Osteoblast (primary cell): Measurements from ENCODE around the gene REXO5. TPM values are rescaled to one million over a fixed set of nuclear protein-coding genes. Genes with fewer than 3 reads are reported as not detected.

Experiments used
- DNase-seq: peaks from one replicate; pipeline ENCODE4 v3.0.0; 2011; ENCODE audit warnings: low spot score, mixed read lengths; ENCODE audit not compliant: insufficient read length; ENCODE audit errors: missing footprints
- H2AFZ ChIP-seq: 2 replicates; pipeline ENCODE4 v1.6.0; 2011; ENCODE audit warnings: mild to moderate bottlenecking, low read length
- H3K27ac ChIP-seq: 2 replicates; pipeline ENCODE4 v1.5.1; 2011; ENCODE audit warnings: mild to moderate bottlenecking, low read depth, low read length, moderate library complexity
- H3K27me3 ChIP-seq: 2 replicates; pipeline ENCODE4 v1.6.0; 2012; ENCODE audit warnings: mild to moderate bottlenecking, control low read depth, inconsistent platforms, low read length, moderate library complexity; ENCODE audit not compliant: insufficient read depth
- H3K36me3 ChIP-seq: 2 replicates; pipeline ENCODE4 v1.5.1; 2011; ENCODE audit warnings: mild to moderate bottlenecking, low read length, control low read depth, moderate library complexity; ENCODE audit not compliant: insufficient read depth
- H3K4me1 ChIP-seq: 2 replicates; pipeline ENCODE4 v1.5.1; 2011; ENCODE audit warnings: mild to moderate bottlenecking, low read length, control low read depth, moderate library complexity; ENCODE audit not compliant: insufficient read depth
- H3K4me2 ChIP-seq: 2 replicates; pipeline ENCODE4 v1.6.0; 2011; ENCODE audit warnings: mild to moderate bottlenecking, low read length; ENCODE audit not compliant: insufficient read depth
- H3K4me3 ChIP-seq: fragments of 200-600 bp; sonication (generic); 3 replicates; pipeline ENCODE4 v1.5.1; 2012; ENCODE audit warnings: mild to moderate bottlenecking, low read length, inconsistent platforms; ENCODE audit not compliant: insufficient read depth
- H3K79me2 ChIP-seq: 2 replicates; pipeline ENCODE4 v1.6.0; 2012; ENCODE audit warnings: mild to moderate bottlenecking, low read length, control low read depth, inconsistent platforms; ENCODE audit not compliant: insufficient read depth
- H3K9me3 ChIP-seq: 2 replicates; pipeline ENCODE4 v1.5.1; 2011; ENCODE audit warnings: low read depth, low read length, control low read depth
- H4K20me1 ChIP-seq: 2 replicates; pipeline ENCODE4 v1.6.0; 2012; ENCODE audit warnings: mild to moderate bottlenecking, low read length, control low read depth; ENCODE audit not compliant: insufficient read depth
- CTCF ChIP-seq: IDR thresholded peaks from 2 replicates; pipeline ENCODE4 v1.5.1; 2011; ENCODE audit warnings: mild to moderate bottlenecking, low read depth, low read length, moderate library complexity; ENCODE audit errors: extremely low read depth
- total RNA-seq: library from RNA; depleted of rRNA; stranded (reverse); fragments of >200 nt; gene quantifications from 2 replicates; pipeline ENCODE4 v1.2.3, GENCODE V29; 2012

Gene REXO5
- total RNA-seq, 1 donor: 3.6 TPM

- DNase-seq: no peak
- H3K27me3 ChIP-seq: no peaks in the 10 kb centered on the region
- H3K36me3 ChIP-seq: no peaks in the 10 kb centered on the region
- H3K4me2 ChIP-seq: no peak overlapping the region
- no peak for TF ChIP-seq CTCF
- H3K4me3 ChIP-seq: no peak overlapping the region
- no peaks in the 10 kb centered on the region for H3K79me2 ChIP-seq
- H3K27ac ChIP-seq: no peak overlapping the region
- H3K9me3 ChIP-seq: no peaks in the 10 kb centered on the region
- no peaks in the 10 kb centered on the region for H3K4me1 ChIP-seq
- no peaks in the 10 kb centered on the region for H4K20me1 ChIP-seq
- no peak overlapping the region for H2AFZ ChIP-seq
These were observed 38.8 kb upstream of the REXO5 start for GRCh38 chr16:20767577-20767976.

- DNase-seq: no peak
- no peak overlapping the region for H3K4me3 ChIP-seq
- TF ChIP-seq CTCF: no peak
- H3K27ac ChIP-seq: no peak overlapping the region
- no peaks in the 10 kb centered on the region for H3K36me3 ChIP-seq
- no peaks in the 10 kb centered on the region for H3K79me2 ChIP-seq
- H3K27me3 ChIP-seq: no peaks in the 10 kb centered on the region
- no peak overlapping the region for H2AFZ ChIP-seq
- no peaks in the 10 kb centered on the region for H4K20me1 ChIP-seq
- H3K4me2 ChIP-seq: no peak overlapping the region
- H3K9me3 ChIP-seq: no peaks in the 10 kb centered on the region
- H3K4me1 ChIP-seq: no peaks in the 10 kb centered on the region
These were observed 38.2 kb upstream of the REXO5 start for GRCh38 chr16:20768121-20768520.

- Histone ChIP-seq H3K27ac (no peak overlapping the region), H3K36me3 (no peaks in the 10 kb centered on the region), H2AFZ (no peak overlapping the region), H3K79me2 (no peaks in the 10 kb centered on the region), H4K20me1 (no peaks in the 10 kb centered on the region), H3K9me3 (no peaks in the 10 kb centered on the region), H3K4me3 (no peak overlapping the region), H3K27me3 (no peaks in the 10 kb centered on the region), H3K4me2 (no peak overlapping the region), H3K4me1 (no peaks in the 10 kb centered on the region)
- TF ChIP-seq CTCF: no peak
- DNase-seq: no peak
These were observed 37.5 kb upstream of the REXO5 start for GRCh38 chr16:20768818-20769217.

- Histone ChIP-seq H3K27ac (no peak overlapping the region), H3K4me2 (no peak overlapping the region), H2AFZ (no peak overlapping the region), H3K4me3 (no peak overlapping the region), H3K9me3 (no peaks in the 10 kb centered on the region), H3K27me3 (no peaks in the 10 kb centered on the region), H4K20me1 (no peaks in the 10 kb centered on the region), H3K4me1 (no peaks in the 10 kb centered on the region), H3K36me3 (no peaks in the 10 kb centered on the region), H3K79me2 (no peaks in the 10 kb centered on the region)
- no peak for DNase-seq
- no peak for TF ChIP-seq CTCF
These were observed 32.6 kb upstream of the REXO5 start for GRCh38 chr16:20773679-20774078.
